BE2C (cell line): ENCODE measurements around the gene PHF20.
A peak's percentile ranks its signal among the peaks of the same experiment; 100 is the strongest.
"Not testable (repeated sequence)": the region's sequence is repeated elsewhere in the genome, so short reads cannot be mapped to it uniquely, and the experiment has no call there.

Experiments used
- DNase-seq: peaks from one replicate; pipeline ENCODE4 v3.0.0-alpha.2; 2020
- H3K27me3 ChIP-seq: fragments of 250-450 bp; sonication (Bioruptor Pico); 2 replicates; pipeline ENCODE4 v1.5.1; 2020; ENCODE audit warnings: mild to moderate bottlenecking
- H3K36me3 ChIP-seq: fragments of 250-450 bp; sonication (Bioruptor Pico); 2 replicates; pipeline ENCODE4 v1.5.1; 2020; ENCODE audit warnings: mild to moderate bottlenecking
- H3K4me1 ChIP-seq: fragments of 250-450 bp; sonication (Bioruptor Pico); 2 replicates; pipeline ENCODE4 v1.5.1; 2020
- H3K4me3 ChIP-seq: 2 replicates; pipeline ENCODE4 v1.5.1; 2011; ENCODE audit warnings: low read depth, low read length
- H3K9me3 ChIP-seq: fragments of 250-450 bp; sonication (Bioruptor Pico); 2 replicates; pipeline ENCODE4 v1.5.1; 2020
- TF ChIP-seq, protein P1 (sequence below): IDR thresholded peaks from 2 replicates; pipeline ENCODE4 v1.5.1; 2012; ENCODE audit warnings: mild to moderate bottlenecking, low read depth, low read length

Gene PHF20

DNA sequence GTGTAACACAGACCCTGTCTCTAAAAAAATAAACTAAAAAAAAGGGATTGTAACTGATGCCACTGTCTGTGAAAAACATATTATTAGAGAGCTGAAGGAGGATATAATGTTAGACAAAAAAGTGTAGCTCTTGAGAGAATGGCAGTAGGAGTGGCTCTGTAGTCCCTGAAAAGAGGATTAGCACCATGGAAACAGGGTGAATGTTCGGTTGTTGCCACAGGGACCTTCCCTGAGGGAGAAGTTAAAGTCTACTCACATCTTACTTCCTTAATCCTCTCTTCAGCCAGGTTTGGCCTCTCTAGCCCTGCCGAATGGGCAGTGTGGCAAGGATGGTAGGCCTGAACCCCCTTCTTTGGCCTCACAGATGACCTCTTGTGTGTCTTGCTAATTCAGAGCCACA, 170.4 kb downstream of the PHF20 start:
- DNase-seq = no peak
- Histone ChIP-seq H3K4me1 (no peaks in the 10 kb centered on the region), H3K4me3 (no peak overlapping the region), H3K36me3 (peaks cover 28% of the 10 kb centered on the region), H3K9me3 (no peaks in the 10 kb centered on the region), H3K27me3 (no peaks in the 10 kb centered on the region)
- TF ChIP-seq, protein P1, sequence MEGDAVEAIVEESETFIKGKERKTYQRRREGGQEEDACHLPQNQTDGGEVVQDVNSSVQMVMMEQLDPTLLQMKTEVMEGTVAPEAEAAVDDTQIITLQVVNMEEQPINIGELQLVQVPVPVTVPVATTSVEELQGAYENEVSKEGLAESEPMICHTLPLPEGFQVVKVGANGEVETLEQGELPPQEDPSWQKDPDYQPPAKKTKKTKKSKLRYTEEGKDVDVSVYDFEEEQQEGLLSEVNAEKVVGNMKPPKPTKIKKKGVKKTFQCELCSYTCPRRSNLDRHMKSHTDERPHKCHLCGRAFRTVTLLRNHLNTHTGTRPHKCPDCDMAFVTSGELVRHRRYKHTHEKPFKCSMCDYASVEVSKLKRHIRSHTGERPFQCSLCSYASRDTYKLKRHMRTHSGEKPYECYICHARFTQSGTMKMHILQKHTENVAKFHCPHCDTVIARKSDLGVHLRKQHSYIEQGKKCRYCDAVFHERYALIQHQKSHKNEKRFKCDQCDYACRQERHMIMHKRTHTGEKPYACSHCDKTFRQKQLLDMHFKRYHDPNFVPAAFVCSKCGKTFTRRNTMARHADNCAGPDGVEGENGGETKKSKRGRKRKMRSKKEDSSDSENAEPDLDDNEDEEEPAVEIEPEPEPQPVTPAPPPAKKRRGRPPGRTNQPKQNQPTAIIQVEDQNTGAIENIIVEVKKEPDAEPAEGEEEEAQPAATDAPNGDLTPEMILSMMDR = no peak

DNA sequence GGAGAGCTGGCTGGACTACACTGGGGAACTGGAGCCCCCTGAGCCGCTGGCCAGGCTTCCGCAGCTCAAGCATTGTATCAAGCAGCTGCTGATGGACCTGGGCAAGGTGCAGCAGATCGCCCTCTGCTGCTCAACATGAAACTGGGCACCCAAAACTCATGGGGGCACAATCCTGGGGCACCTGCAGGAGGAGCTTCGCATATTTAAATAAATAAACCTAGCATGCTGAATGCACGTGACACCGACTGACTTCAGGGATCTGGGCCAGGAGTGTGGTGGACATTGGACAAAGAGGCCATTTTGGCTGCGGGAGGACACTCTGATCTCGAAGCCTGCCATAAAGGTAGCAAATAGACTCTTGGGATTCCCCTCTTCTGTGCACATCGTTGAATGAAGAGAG, 175.7 kb downstream of the PHF20 start:
- H3K4me1 ChIP-seq = no peaks in the 10 kb centered on the region
- TF ChIP-seq, protein P1 = peak; percentile 60
- H3K27me3 ChIP-seq = no peaks in the 10 kb centered on the region
- no peaks in the 10 kb centered on the region for H3K9me3 ChIP-seq
- DNase-seq = peak; percentile 40
- peaks cover 18% of the 10 kb centered on the region for H3K36me3 ChIP-seq
- no peak overlapping the region for H3K4me3 ChIP-seq

DNA sequence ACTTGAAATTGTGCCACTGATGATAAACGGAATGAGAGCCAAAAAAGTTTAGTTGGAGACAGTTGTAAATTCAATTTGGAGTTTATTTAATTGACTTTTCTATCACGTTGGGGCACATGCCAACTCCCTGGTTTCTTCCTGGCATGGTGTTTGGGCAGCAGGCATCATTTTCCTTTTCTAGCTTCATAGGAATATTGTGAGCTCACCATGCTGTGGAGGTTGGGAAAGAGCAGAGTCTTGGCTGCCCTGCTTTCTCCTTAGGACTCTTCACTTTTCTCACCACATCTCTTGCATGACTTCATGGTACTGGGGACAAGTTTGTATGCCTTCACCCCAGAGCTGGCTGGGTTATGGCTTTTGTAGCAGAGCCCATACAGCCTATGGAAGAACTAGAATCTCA, 176.1 kb downstream of the PHF20 start:
- no peak for DNase-seq
- H3K4me3 ChIP-seq = no peak overlapping the region
- TF ChIP-seq, protein P1 = no peak
- H3K9me3 ChIP-seq = no peaks in the 10 kb centered on the region
- H3K27me3 ChIP-seq = no peaks in the 10 kb centered on the region
- no peaks in the 10 kb centered on the region for H3K4me1 ChIP-seq
- H3K36me3 ChIP-seq = peaks cover 18% of the 10 kb centered on the region

DNA sequence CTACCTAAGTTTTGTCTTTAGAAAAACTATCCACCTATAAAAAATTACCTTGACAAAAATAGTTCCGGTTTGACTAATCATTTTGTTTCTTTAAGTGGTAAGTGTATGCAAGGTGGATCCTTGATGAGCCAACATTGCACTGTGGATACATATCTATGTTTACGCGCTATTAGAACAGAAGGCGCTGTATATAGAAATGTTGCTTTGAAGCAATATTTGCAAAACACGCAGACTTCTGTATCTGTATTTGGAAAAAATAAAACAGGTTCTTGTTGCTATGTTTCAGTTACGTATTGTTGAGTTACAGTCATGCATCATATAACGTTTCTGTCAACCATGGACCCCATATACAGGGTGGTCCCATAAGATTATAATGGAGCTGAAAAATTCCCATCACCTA, 178.3 kb downstream of the PHF20 start:
- H3K27me3 ChIP-seq = no peaks in the 10 kb centered on the region
- no peaks in the 10 kb centered on the region for H3K4me1 ChIP-seq
- TF ChIP-seq, protein P1 = no peak
- H3K9me3 ChIP-seq = no peaks in the 10 kb centered on the region
- no peak for DNase-seq
- H3K36me3 ChIP-seq = peaks cover 25% of the 10 kb centered on the region
- H3K4me3 ChIP-seq = no peak overlapping the region

DNA sequence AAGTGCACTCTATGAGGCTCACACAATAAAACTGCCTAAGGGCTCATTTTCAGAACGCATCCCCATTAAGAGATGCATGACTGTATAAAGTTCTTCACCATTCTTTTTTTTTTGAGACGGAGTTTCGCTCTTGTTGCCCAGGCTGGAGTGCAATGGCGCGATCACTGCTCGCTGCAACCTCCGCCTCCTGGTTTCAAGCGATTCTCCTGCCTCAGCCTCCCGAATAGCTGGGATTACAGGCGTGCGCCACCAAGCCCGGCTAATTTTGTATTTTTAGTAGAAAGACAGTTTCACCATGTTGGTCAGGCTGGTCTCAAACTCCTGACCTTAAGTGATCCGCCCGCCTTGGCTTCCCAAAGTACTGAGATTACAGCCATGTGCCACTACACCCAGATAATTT, 180.3 kb downstream of the PHF20 start:
- H3K36me3 ChIP-seq = peaks cover 20% of the 10 kb centered on the region
- H3K4me3 ChIP-seq, H3K27me3 ChIP-seq: not testable (repeated sequence)

DNA sequence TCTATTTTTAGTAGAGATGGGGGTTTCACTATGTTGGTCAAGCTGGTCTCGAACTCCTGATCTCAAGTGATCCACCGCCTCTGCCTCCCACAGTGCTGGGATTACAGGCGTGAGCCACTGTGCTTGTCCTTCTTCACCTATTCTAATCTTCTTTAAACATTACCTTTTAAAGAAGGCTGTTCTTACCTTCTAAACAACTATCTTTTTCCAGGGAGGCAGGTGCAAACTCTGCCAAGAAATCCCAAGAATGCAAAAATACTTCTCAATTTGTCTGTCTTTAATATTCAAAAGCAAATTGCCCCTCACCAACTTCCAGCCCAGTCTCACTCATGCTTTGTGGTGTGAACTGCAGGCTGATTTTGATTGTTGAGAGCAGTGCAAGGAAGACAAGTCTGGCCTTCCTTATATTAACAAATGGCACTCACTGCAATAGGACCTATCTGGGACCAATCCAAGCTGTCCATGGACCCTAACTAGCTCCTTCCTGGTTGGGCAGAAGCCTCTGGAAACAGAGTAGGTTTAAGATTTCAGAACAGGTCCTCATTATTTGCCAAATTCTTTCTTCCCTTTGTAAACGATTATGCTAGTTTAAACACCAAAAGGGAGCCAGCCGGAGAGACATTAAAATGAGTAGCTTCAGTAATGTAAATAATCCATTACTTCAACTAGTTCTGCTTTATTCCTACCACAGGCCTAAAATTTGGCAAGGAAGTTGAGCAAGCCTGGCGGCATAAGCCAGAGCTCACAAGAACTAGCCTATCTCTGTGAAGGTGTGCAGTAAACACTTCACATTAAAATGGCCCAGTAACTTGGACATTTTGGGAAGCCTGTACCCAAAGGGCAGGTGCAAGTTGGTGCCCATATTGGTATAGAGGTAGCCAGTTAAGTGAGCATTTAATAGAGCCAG, 180.9 kb downstream of the PHF20 start:
- no peak for DNase-seq

More for the DNA sequence above, 180.3 kb downstream of the PHF20 start:
- not testable (repeated sequence) for H3K9me3 ChIP-seq, DNase-seq, H3K4me1 ChIP-seq

More for the DNA sequence above, 180.9 kb downstream of the PHF20 start:
- Histone ChIP-seq H3K4me1 (no peaks in the 10 kb centered on the region), H3K9me3 (no peaks in the 10 kb centered on the region), H3K4me3 (peak overlapping the region; percentile 96), H3K27me3 (no peaks in the 10 kb centered on the region), H3K36me3 (peaks cover 17% of the 10 kb centered on the region)
- TF ChIP-seq, protein P1 = no peak
